Immature natural killer cell (primary cell): ENCODE data around the gene PTPRT. TPM values are rescaled to one million over a fixed set of nuclear protein-coding genes. Genes with fewer than 3 reads are reported as not detected.

Experiments used
- DNase-seq, 3 donors: peaks; one replicate each; pipeline ENCODE4 v3.0.0; 2022; ENCODE audit warnings: mixed read lengths in 1 of 3
- H3K27ac Mint-ChIP-seq, 6 donors: one replicate each; pipeline ENCODE4 v1.8.0; 2020; ENCODE audit warnings: mixed read lengths in 6 of 6, mild to moderate bottlenecking in 5 of 6, inconsistent platforms in 4 of 6, moderate library complexity in 3 of 6
- H3K27me3 Mint-ChIP-seq, 3 donors: one replicate each; pipeline ENCODE4 v1.8.0; 2020 to 2021; ENCODE audit warnings: low read depth in 3 of 3, mild to moderate bottlenecking in 3 of 3, mixed read lengths in 3 of 3, moderate library complexity in 3 of 3, inconsistent platforms in 1 of 3
- H3K36me3 Mint-ChIP-seq, 3 donors: one replicate each; pipeline ENCODE4 v1.8.0; 2020; ENCODE audit warnings: mixed read lengths in 3 of 3, inconsistent platforms in 2 of 3, mild to moderate bottlenecking in 2 of 3
- H3K4me1 Mint-ChIP-seq, 2 donors: one replicate each; pipeline ENCODE4 v1.8.0; 2020; ENCODE audit warnings: inconsistent platforms in 2 of 2, mild to moderate bottlenecking in 2 of 2, mixed read lengths in 2 of 2, moderate library complexity in 1 of 2
- H3K4me3 Mint-ChIP-seq, 5 donors: one replicate each; pipeline ENCODE4 v1.8.0; 2020; ENCODE audit warnings: mild to moderate bottlenecking in 5 of 5, mixed read lengths in 5 of 5, inconsistent platforms in 3 of 5, moderate library complexity in 3 of 5
- H3K9me3 Mint-ChIP-seq, 6 donors: one replicate each; pipeline ENCODE4 v1.8.0; 2020; ENCODE audit warnings: mild to moderate bottlenecking in 6 of 6, mixed read lengths in 6 of 6, inconsistent platforms in 4 of 6, moderate library complexity in 3 of 6
- polyA plus RNA-seq, 3 donors: library from polyadenylated mRNA; unstranded; fragments of 300-500 nt; fragmentation: Illumina TruSeq; gene quantifications; one replicate each; pipeline ENCODE4 v1.2.3, GENCODE V29; 2021

PTPRT gene
- polyA plus RNA-seq, 3 donors from 2014 or later: not detected

- H3K27ac Mint-ChIP-seq: no peak overlapping the region
- peaks cover 0 to 8% (median 3%) of the 10 kb centered on the region in 6 donors for H3K9me3 Mint-ChIP-seq
- H3K36me3 Mint-ChIP-seq: no peaks in the 10 kb centered on the region
- H3K4me3 Mint-ChIP-seq: no peak overlapping the region
- no peak for DNase-seq
- peaks cover 0 to 4% (median 0%) of the 10 kb centered on the region in 3 donors for H3K27me3 Mint-ChIP-seq
- H3K4me1 Mint-ChIP-seq: no peaks in the 10 kb centered on the region
Measured at GRCh38 chr20:42099101-42099500, 1090.6 kb downstream of the PTPRT start.

- no peaks in the 10 kb centered on the region for H3K4me1 Mint-ChIP-seq
- H3K4me3 Mint-ChIP-seq: no peak overlapping the region
- H3K27me3 Mint-ChIP-seq: peaks cover 0 to 4% (median 0%) of the 10 kb centered on the region in 3 donors
- no peak overlapping the region for H3K27ac Mint-ChIP-seq
- no peak for DNase-seq
- no peaks in the 10 kb centered on the region for H3K36me3 Mint-ChIP-seq
- peaks cover 0 to 8% (median 3%) of the 10 kb centered on the region in 6 donors for H3K9me3 Mint-ChIP-seq
Measured at GRCh38 chr20:42098418-42098817, 1091.3 kb downstream of the PTPRT start.

- H3K4me3 Mint-ChIP-seq: no peak overlapping the region
- H3K9me3 Mint-ChIP-seq: peaks cover 0 to 8% (median 3%) of the 10 kb centered on the region in 6 donors
- H3K36me3 Mint-ChIP-seq: no peaks in the 10 kb centered on the region
- no peak overlapping the region for H3K27ac Mint-ChIP-seq
- no peak for DNase-seq
- no peaks in the 10 kb centered on the region for H3K4me1 Mint-ChIP-seq
- H3K27me3 Mint-ChIP-seq: peaks cover 0 to 2% (median 2%) of the 10 kb centered on the region in 3 donors
Measured at GRCh38 chr20:42097741-42098140, 1092.0 kb downstream of the PTPRT start.

GRCh38 chr20:42095221-42095620 lies 1094.5 kb downstream of the PTPRT start:
- DNase-seq: no peak
- Mint-ChIP-seq H3K27ac (no peak overlapping the region), H3K4me1 (no peaks in the 10 kb centered on the region), H3K9me3 (peaks cover 0 to 8% (median 3%) of the 10 kb centered on the region in 6 donors), H3K36me3 (no peaks in the 10 kb centered on the region), H3K4me3 (no peak overlapping the region), H3K27me3 (peaks cover 0 to 8% (median 2%) of the 10 kb centered on the region in 3 donors)

- Mint-ChIP-seq H3K9me3 (peaks cover 0 to 8% (median 3%) of the 10 kb centered on the region in 6 donors), H3K27ac (no peak overlapping the region), H3K36me3 (no peaks in the 10 kb centered on the region), H3K27me3 (peaks cover 0 to 11% (median 2%) of the 10 kb centered on the region in 3 donors), H3K4me1 (no peaks in the 10 kb centered on the region), H3K4me3 (no peak overlapping the region)
- no peak for DNase-seq
Measured at GRCh38 chr20:42093542-42094440, 1095.9 kb downstream of the PTPRT start.

GRCh38 chr20:42093041-42093440 lies 1096.7 kb downstream of the PTPRT start:
- Mint-ChIP-seq H3K27ac (no peak overlapping the region), H3K4me1 (no peaks in the 10 kb centered on the region)

GRCh38 chr20:42085366-42085765 lies 1104.3 kb downstream of the PTPRT start:
- no peak overlapping the region for H3K27ac Mint-ChIP-seq
- H3K4me3 Mint-ChIP-seq: no peak overlapping the region

More at GRCh38 chr20:42093041-42093440, 1096.7 kb downstream of the PTPRT start:
- DNase-seq: no peak
- no peaks in the 10 kb centered on the region for H3K36me3 Mint-ChIP-seq
- peaks cover 0 to 12% (median 2%) of the 10 kb centered on the region in 3 donors for H3K27me3 Mint-ChIP-seq
- H3K4me3 Mint-ChIP-seq: no peak overlapping the region
- peaks cover 0 to 8% (median 3%) of the 10 kb centered on the region in 6 donors for H3K9me3 Mint-ChIP-seq

GRCh38 chr20:42083280-42083679 lies 1106.4 kb downstream of the PTPRT start:
- H3K4me3 Mint-ChIP-seq: no peak overlapping the region
- H3K4me1 Mint-ChIP-seq: no peaks in the 10 kb centered on the region
- H3K27me3 Mint-ChIP-seq: peaks cover 0 to 2% (median 2%) of the 10 kb centered on the region in 3 donors
- DNase-seq: no peak
- H3K9me3 Mint-ChIP-seq: peaks cover 0 to 6% (median 2%) of the 10 kb centered on the region in 6 donors
- H3K36me3 Mint-ChIP-seq: no peaks in the 10 kb centered on the region
- no peak overlapping the region for H3K27ac Mint-ChIP-seq

More at GRCh38 chr20:42085366-42085765, 1104.3 kb downstream of the PTPRT start:
- H3K4me1 Mint-ChIP-seq: no peaks in the 10 kb centered on the region
- peaks cover 0 to 5% (median 2%) of the 10 kb centered on the region in 3 donors for H3K27me3 Mint-ChIP-seq
- peaks cover 0 to 6% (median 2%) of the 10 kb centered on the region in 6 donors for H3K9me3 Mint-ChIP-seq
- H3K36me3 Mint-ChIP-seq: no peaks in the 10 kb centered on the region
- DNase-seq: no peak

- Mint-ChIP-seq H3K27me3 (no peaks in the 10 kb centered on the region), H3K36me3 (no peaks in the 10 kb centered on the region), H3K9me3 (peaks cover 0 to 6% (median 2%) of the 10 kb centered on the region in 6 donors), H3K27ac (no peak overlapping the region), H3K4me3 (no peak overlapping the region), H3K4me1 (no peaks in the 10 kb centered on the region)
- no peak for DNase-seq
Measured at GRCh38 chr20:42082611-42083010, 1107.1 kb downstream of the PTPRT start.

- H3K9me3 Mint-ChIP-seq: peaks cover 0 to 6% (median 3%) of the 10 kb centered on the region in 6 donors
- H3K4me1 Mint-ChIP-seq: no peaks in the 10 kb centered on the region
- no peak overlapping the region for H3K4me3 Mint-ChIP-seq
- no peak for DNase-seq
- peaks cover 0 to 3% (median 0%) of the 10 kb centered on the region in 3 donors for H3K27me3 Mint-ChIP-seq
- no peak overlapping the region for H3K27ac Mint-ChIP-seq
- H3K36me3 Mint-ChIP-seq: no peaks in the 10 kb centered on the region
Measured at GRCh38 chr20:42080956-42081355, 1108.8 kb downstream of the PTPRT start.

- H3K27ac Mint-ChIP-seq: no peak overlapping the region
- peaks cover 0 to 4% (median 0%) of the 10 kb centered on the region in 3 donors for H3K27me3 Mint-ChIP-seq
- no peak for DNase-seq
- H3K36me3 Mint-ChIP-seq: no peaks in the 10 kb centered on the region
- H3K9me3 Mint-ChIP-seq: peaks cover 0 to 2% (median 0%) of the 10 kb centered on the region in 6 donors
- H3K4me3 Mint-ChIP-seq: no peak overlapping the region
- no peaks in the 10 kb centered on the region for H3K4me1 Mint-ChIP-seq
Measured at GRCh38 chr20:42074944-42075343, 1114.8 kb downstream of the PTPRT start.

GRCh38 chr20:42067596-42067995 lies 1122.1 kb downstream of the PTPRT start:
- Mint-ChIP-seq H3K9me3 (no peaks in the 10 kb centered on the region), H3K27me3 (peaks cover 0 to 3% (median 0%) of the 10 kb centered on the region in 3 donors)

GRCh38 chr20:42067174-42067573 lies 1122.5 kb downstream of the PTPRT start:
- no peaks in the 10 kb centered on the region for H3K36me3 Mint-ChIP-seq
- no peak for DNase-seq
- H3K9me3 Mint-ChIP-seq: no peaks in the 10 kb centered on the region
- H3K4me1 Mint-ChIP-seq: no peaks in the 10 kb centered on the region
- H3K4me3 Mint-ChIP-seq: no peak overlapping the region
- peaks cover 0 to 3% (median 0%) of the 10 kb centered on the region in 3 donors for H3K27me3 Mint-ChIP-seq
- no peak overlapping the region for H3K27ac Mint-ChIP-seq

More at GRCh38 chr20:42067596-42067995, 1122.1 kb downstream of the PTPRT start:
- H3K4me1 Mint-ChIP-seq: no peaks in the 10 kb centered on the region
- no peaks in the 10 kb centered on the region for H3K36me3 Mint-ChIP-seq
- no peak overlapping the region for H3K27ac Mint-ChIP-seq
- no peak overlapping the region for H3K4me3 Mint-ChIP-seq
- DNase-seq: no peak

- Mint-ChIP-seq H3K4me1 (no peaks in the 10 kb centered on the region), H3K4me3 (no peak overlapping the region), H3K27me3 (peaks cover 0 to 4% (median 2%) of the 10 kb centered on the region in 3 donors), H3K27ac (no peak overlapping the region), H3K9me3 (no peaks in the 10 kb centered on the region), H3K36me3 (no peaks in the 10 kb centered on the region)
- DNase-seq: no peak
Measured at GRCh38 chr20:42063141-42063540, 1126.6 kb downstream of the PTPRT start.
